H9 (cell line): Measurements from ENCODE around the gene ZAP70. TPM values are rescaled to one million over a fixed set of nuclear protein-coding genes. Genes with fewer than 3 reads are reported as not detected.

ENCODE experiments used
- DNase-seq: peaks from one replicate; pipeline ENCODE4 v3.0.0-alpha.2; 2017
- H2AFZ ChIP-seq: one replicate; pipeline ENCODE4 v1.6.1; 2013; ENCODE audit warnings: mild to moderate bottlenecking, low read length, control low read depth, moderate library complexity
- H2AK5ac ChIP-seq: 2 replicates; pipeline ENCODE4 v1.6.1; 2013; ENCODE audit warnings: low read length, control low read depth, mixed read lengths; ENCODE audit not compliant: insufficient read length
- H2BK120ac ChIP-seq: one replicate; pipeline ENCODE4 v1.6.1; 2013; ENCODE audit warnings: low read depth, mild to moderate bottlenecking, low read length, control low read depth, inconsistent platforms; ENCODE audit not compliant: poor library complexity, severe bottlenecking
- H2BK12ac ChIP-seq: 2 replicates; pipeline ENCODE4 v1.6.1; 2013; ENCODE audit warnings: low read length, control low read depth, mixed read lengths, low read depth; ENCODE audit not compliant: insufficient read length
- H2BK15ac ChIP-seq: 2 replicates; pipeline ENCODE4 v1.6.1; 2013; ENCODE audit warnings: low read depth, low read length, control low read depth
- H2BK20ac ChIP-seq: one replicate; pipeline ENCODE4 v1.6.1; 2013; ENCODE audit warnings: low read depth, mild to moderate bottlenecking, low read length, control low read depth, inconsistent platforms; ENCODE audit not compliant: poor library complexity, severe bottlenecking
- H2BK5ac ChIP-seq: 2 replicates; pipeline ENCODE4 v1.6.1; 2013; ENCODE audit warnings: low read length, control low read depth, mixed read lengths; ENCODE audit not compliant: insufficient read length
- H3K14ac ChIP-seq: 2 replicates; pipeline ENCODE4 v1.6.1; 2013; ENCODE audit warnings: low read length, control low read depth; ENCODE audit not compliant: insufficient read depth
- H3K18ac ChIP-seq: 2 replicates; pipeline ENCODE4 v1.6.1; 2013; ENCODE audit warnings: low read depth, mild to moderate bottlenecking, mixed read lengths, low read length, control low read depth; ENCODE audit not compliant: insufficient read length
- H3K23ac ChIP-seq: 2 replicates; pipeline ENCODE4 v1.6.1; 2013; ENCODE audit warnings: low read length, control low read depth, mixed read lengths, low read depth; ENCODE audit not compliant: insufficient read length
- H3K23me2 ChIP-seq: 2 replicates; pipeline ENCODE4 v1.6.1; 2013; ENCODE audit warnings: low read depth, mild to moderate bottlenecking, mixed read lengths, low read length, control low read depth; ENCODE audit not compliant: insufficient read length, poor library complexity, severe bottlenecking
- H3K27ac ChIP-seq: 2 replicates; pipeline ENCODE4 v1.5.1; 2013; ENCODE audit warnings: low read length, control low read depth, mixed read lengths, low read depth; ENCODE audit not compliant: insufficient read length
- H3K27me3 ChIP-seq: 2 replicates; pipeline ENCODE4 v1.6.1; 2013; ENCODE audit warnings: low read length, control low read depth, inconsistent platforms; ENCODE audit not compliant: insufficient read depth
- H3K4ac ChIP-seq: 2 replicates; pipeline ENCODE4 v1.6.1; 2013; ENCODE audit warnings: low read depth, mild to moderate bottlenecking, control low read depth, inconsistent platforms, low read length, moderate library complexity
- H3K4me1 ChIP-seq: 2 replicates; pipeline ENCODE4 v1.6.1; 2013; ENCODE audit warnings: low read length, control low read depth, inconsistent platforms; ENCODE audit not compliant: insufficient read depth
- H3K4me2 ChIP-seq: 2 replicates; pipeline ENCODE4 v1.6.1; 2013; ENCODE audit warnings: low read length, control low read depth, mixed read lengths; ENCODE audit not compliant: insufficient read length, insufficient read depth
- H3K56ac ChIP-seq: 2 replicates; pipeline ENCODE4 v1.6.1; 2013; ENCODE audit warnings: low read depth, mild to moderate bottlenecking, mixed read lengths, low read length, control low read depth; ENCODE audit not compliant: insufficient read length
- H3K79me1 ChIP-seq: 2 replicates; pipeline ENCODE4 v1.6.1; 2013; ENCODE audit warnings: low read depth, mild to moderate bottlenecking, moderate library complexity, low read length, control low read depth, inconsistent platforms; ENCODE audit not compliant: insufficient read depth, poor library complexity, severe bottlenecking
- H3K79me2 ChIP-seq: 2 replicates; pipeline ENCODE4 v1.6.1; 2013; ENCODE audit warnings: low read length, control low read depth, inconsistent platforms; ENCODE audit not compliant: insufficient read depth
- H3K9ac ChIP-seq: 2 replicates; pipeline ENCODE4 v1.6.1; 2013; ENCODE audit warnings: low read length, control low read depth, mixed read lengths; ENCODE audit not compliant: insufficient read length; ENCODE audit errors: extremely low read depth
- H3K9me3 ChIP-seq: one replicate; pipeline ENCODE4 v1.6.1; 2013; ENCODE audit warnings: low read depth, low read length, inconsistent platforms; ENCODE audit not compliant: control insufficient read depth
- H3T11ph ChIP-seq: one replicate; pipeline ENCODE4 v1.6.1; 2013; ENCODE audit warnings: mild to moderate bottlenecking, low read length, control low read depth, inconsistent platforms
- H4K20me1 ChIP-seq: one replicate; pipeline ENCODE4 v1.6.1; 2013; ENCODE audit not compliant: control insufficient read depth, insufficient read length, insufficient read depth
- H4K5ac ChIP-seq: 2 replicates; pipeline ENCODE4 v1.6.1; 2013; ENCODE audit warnings: low read depth, mild to moderate bottlenecking, mixed read lengths, low read length, control low read depth; ENCODE audit not compliant: insufficient read length
- H4K8ac ChIP-seq: replicated peaks from 2 replicates; pipeline ENCODE4 v1.6.1; 2013; ENCODE audit warnings: low read length, control low read depth, mixed read lengths, low read depth; ENCODE audit not compliant: insufficient read length
- H4K91ac ChIP-seq: 2 replicates; pipeline ENCODE4 v1.6.1; 2013; ENCODE audit warnings: low read depth, mild to moderate bottlenecking, moderate library complexity, mixed read lengths, low read length, control low read depth; ENCODE audit not compliant: insufficient read length
- H3K27ac Mint-ChIP-seq, 3 experiments: 2 replicates in 2 of 3; 3 replicates in 1 of 3; pipeline ENCODE4 v1.8.0; 2020 to 2021; ENCODE audit warnings: mixed read lengths in 3 of 3, mild to moderate bottlenecking in 1 of 3, moderate library complexity in 1 of 3
- H3K27me3 Mint-ChIP-seq: 2 replicates; pipeline ENCODE4 v1.8.0; 2021; ENCODE audit warnings: low read depth, mild to moderate bottlenecking, moderate library complexity, mixed read lengths
- H3K36me3 Mint-ChIP-seq, 3 experiments: 2 replicates in 2 of 3; 3 replicates in 1 of 3; pipeline ENCODE4 v1.8.0; 2020 to 2021; ENCODE audit warnings: low read depth in 3 of 3, mixed read lengths in 3 of 3; ENCODE audit not compliant: insufficient read depth in 1 of 3
- H3K4me1 Mint-ChIP-seq, 2 experiments: 2 replicates each; pipeline ENCODE4 v1.8.0; 2020; ENCODE audit warnings: mixed read lengths in 2 of 2
- H3K4me3 Mint-ChIP-seq, 2 experiments: 2 replicates in 1 of 2; 3 replicates in 1 of 2; pipeline ENCODE4 v1.8.0; 2020 to 2021; ENCODE audit warnings: mild to moderate bottlenecking in 2 of 2, mixed read lengths in 2 of 2, moderate library complexity in 1 of 2
- H3K9me3 Mint-ChIP-seq, 2 experiments: 2 replicates in 1 of 2; 3 replicates in 1 of 2; pipeline ENCODE4 v1.8.0; 2020; ENCODE audit warnings: mild to moderate bottlenecking in 2 of 2, mixed read lengths in 2 of 2, moderate library complexity in 1 of 2
- CTCF ChIP-seq: fragments of 200-600 bp; sonication (generic); conservative IDR thresholded peaks from 3 replicates; pipeline ENCODE4 v1.8.0; 2021; ENCODE audit warnings: antibody characterized with exemption, mild to moderate bottlenecking
- WGBS: extraction: QIAGEN DNeasy Blood & Tissue Kit; methylation state at CpG from one replicate; pipeline ENCODE4 v1.1.7; 2013; ENCODE audit warnings: missing lambda C conversion rate, low lambda C conversion rate, mixed read lengths; ENCODE audit not compliant: insufficient read length; ENCODE audit errors: extremely low coverage; 5-methylcytosine and 5-hydroxymethylcytosine counted together
- total RNA-seq: library from RNA; stranded (reverse); gene quantifications from 2 replicates; pipeline ENCODE4 v1.2.1, GENCODE V29; 2021

ZAP70 gene
- total RNA-seq, 1 experiment from 2014 or later: 0.24 TPM

- H4K91ac ChIP-seq: no peak overlapping the region
- H3K27ac Mint-ChIP-seq: no peak overlapping the region
- H4K8ac ChIP-seq: no peak overlapping the region
- no peaks in the 10 kb centered on the region for H3K23me2 ChIP-seq
- no peak for DNase-seq
- H3K18ac ChIP-seq: no peak overlapping the region
- H3K36me3 Mint-ChIP-seq: peaks cover 5 to 30% (median 21%) of the 10 kb centered on the region in 3 experiments; a peak in 6 of 7 replicates
- H2BK12ac ChIP-seq: no peak overlapping the region
- no peaks in the 10 kb centered on the region for H3K79me1 ChIP-seq
- no peak overlapping the region for H3T11ph ChIP-seq
- H3K27ac ChIP-seq: no peak overlapping the region
- H3K4me1 ChIP-seq: peaks cover 6% of the 10 kb centered on the region; the same call in 1 of the 2 replicates
- WGBS: no CpG with 5 or more reads among the region's 11 CpGs
- H3K27me3 Mint-ChIP-seq: peaks cover 9% of the 10 kb centered on the region; the same call in 1 of the 2 replicates
- no peak overlapping the region for H2BK20ac ChIP-seq
- H2AFZ ChIP-seq: no peak overlapping the region
- no peak overlapping the region for H2AK5ac ChIP-seq
- no peak overlapping the region for H3K4me3 Mint-ChIP-seq
- TF ChIP-seq CTCF: no peak
- H3K56ac ChIP-seq: no peak overlapping the region
- no peak overlapping the region for H3K14ac ChIP-seq
- H3K4me2 ChIP-seq: no peak overlapping the region
- no peak overlapping the region for H3K23ac ChIP-seq
- H3K9ac ChIP-seq: no peak overlapping the region
- no peak overlapping the region for H2BK120ac ChIP-seq
- peaks cover 25 to 26% of the 10 kb centered on the region in 2 experiments for H3K4me1 Mint-ChIP-seq
- H4K20me1 ChIP-seq: no peaks in the 10 kb centered on the region
- no peaks in the 10 kb centered on the region for H3K9me3 ChIP-seq
- H3K9me3 Mint-ChIP-seq: no peaks in the 10 kb centered on the region
- H3K27me3 ChIP-seq: no peaks in the 10 kb centered on the region
- H2BK15ac ChIP-seq: no peak overlapping the region
- no peaks in the 10 kb centered on the region for H3K79me2 ChIP-seq
- no peak overlapping the region for H4K5ac ChIP-seq
- H3K4ac ChIP-seq: no peak overlapping the region
- no peak overlapping the region for H2BK5ac ChIP-seq
Observed at GRCh38 chr2:97775074-97775473, 61.7 kb downstream of the ZAP70 start.
